Measurements from ENCODE around the gene FAM78B. TPM values are rescaled to one million over a fixed set of nuclear protein-coding genes. Genes with fewer than 3 reads are reported as not detected.

The FAM78B gene
- total and polyA plus RNA-seq, 2 donors (not counting 3 experiments of a cell fraction or from before 2014, with no cell fraction given): 0.10 TPM; not detected in 1

- ChIA-PET POLR2A (no interaction called here), CTCF (no interaction called here)
- DNase-seq (ENCODE audit: low read depth, low spot score) (no peak), FAIRE-seq (no peak)
- no peaks in the 10 kb centered on the region for H3K4me1 ChIP-seq (ENCODE audit: control insufficient read depth, extremely low read depth, insufficient read depth, low read length)
- no peak overlapping the region for H3K9ac ChIP-seq (replicated peaks; ENCODE audit: extremely low read depth, insufficient read depth, low read length)
- no peak overlapping the region for H3K4me2 ChIP-seq (ENCODE audit: insufficient read depth, low read length)
- no peak overlapping the region for H3K27ac ChIP-seq (ENCODE audit: insufficient read depth, low read depth, low read length)
- no peaks in the 10 kb centered on the region for H3K79me2 ChIP-seq (ENCODE audit: control insufficient read depth, insufficient read depth, low read length)
- H4K20me1 ChIP-seq (replicated peaks; ENCODE audit: control insufficient read depth, extremely low read depth, insufficient read depth, low read length): no peaks in the 10 kb centered on the region
- H3K36me3 ChIP-seq (ENCODE audit: control insufficient read depth in 2 of 2, extremely low read depth in 1 of 2, insufficient read depth in 2 of 2, low read length in 2 of 2): no peaks in the 10 kb centered on the region
- no TSS peak for BruUV-seq (replicated peaks)
- no peaks in the 10 kb centered on the region for H3K27me3 ChIP-seq (ENCODE audit: control insufficient read depth in 2 of 2, insufficient read depth in 2 of 2, low read length in 2 of 2)
- TF ChIP-seq MYC (IDR thresholded peaks at IDR 0.05; ENCODE audit: low read depth, low read length): no peak
- no peak for TF ChIP-seq POLR2A (IDR thresholded peaks at IDR 0.05; ENCODE audit: low read depth, low read length)
- TF ChIP-seq CTCF (IDR thresholded peaks at IDR 0.05; ENCODE audit: extremely low read depth in 1 of 2, insufficient read depth in 1 of 2, low read depth in 1 of 2, low read length in 2 of 2): no peak
- TF ChIP-seq EZH2 (IDR thresholded peaks at IDR 0.05; ENCODE audit: borderline replicate concordance, low read depth, low read length, severe bottlenecking): no peak
- TF ChIP-seq JUN (IDR thresholded peaks at IDR 0.05; ENCODE audit: borderline replicate concordance, insufficient read depth, insufficient read length, low read depth): no peak
- no peak for TF ChIP-seq GATA2 (IDR thresholded peaks at IDR 0.05; ENCODE audit: insufficient read depth, insufficient read length, low read depth, low read length)
- no peak for TF ChIP-seq FOS (IDR thresholded peaks at IDR 0.05; ENCODE audit: borderline replicate concordance, insufficient read depth, low read length)
- TF ChIP-seq POLR2AphosphoS5 (IDR thresholded peaks at IDR 0.05; ENCODE audit: insufficient read depth, low read depth, low read length): no peak
- dilution Hi-C loops (cut with MboI; ENCODE audit: extremely low pct_ligation_motif_present, low sequenced_read_pairs) (no loop called here), intact Hi-C loops (cut with micrococcal nuclease) (no loop called here)
- H3K4me3 ChIP-seq (replicated peaks in 1 of 3; ENCODE audit: insufficient read depth in 1 of 3, low read depth in 1 of 3, low read length in 3 of 3): no peak overlapping the region
- H3K9me3 ChIP-seq (replicated peaks; ENCODE audit: control insufficient read depth, insufficient read depth, low read length): no peaks in the 10 kb centered on the region
- H3K9me1 ChIP-seq (replicated peaks; ENCODE audit: control insufficient read depth, extremely low read depth, insufficient read depth, low read length): no peaks in the 10 kb centered on the region
- no peak overlapping the region for H2AFZ ChIP-seq (ENCODE audit: low read depth, low read length)
Measured at GRCh38 chr1:166193057-166193698, 26.4 kb upstream of the FAM78B start.
